GM12878 (cell line): Measurements from ENCODE around the gene ABI3. TPM values are rescaled to one million over a fixed set of nuclear protein-coding genes. Genes with fewer than 3 reads are reported as not detected.
A peak's percentile ranks its signal among the peaks of the same experiment; 100 is the strongest.

Experiments
- CTCF ChIP-seq, 3 experiments: IDR thresholded peaks in 2 of 3; conservative IDR thresholded peaks in 1 of 3; 2 replicates each; pipeline ENCODE4 v1.5.1; 2011; ENCODE audit warnings: low read depth in 3 of 3, low read length in 3 of 3, mild to moderate bottlenecking in 3 of 3, control low read depth in 2 of 3, moderate library complexity in 2 of 3, inconsistent platforms in 1 of 3, mixed read lengths in 1 of 3; ENCODE audit not compliant: control insufficient read depth in 2 of 3, insufficient read depth in 1 of 3; ENCODE audit errors: extremely low read depth in 1 of 3
- EGR1 ChIP-seq, 2 experiments: IDR thresholded peaks; 1 replicate in 1 of 2; 2 replicates in 1 of 2; pipeline ENCODE4 v1.6.1; 2011 to 2012; ENCODE audit warnings: low read depth in 2 of 2, low read length in 2 of 2, borderline replicate concordance in 1 of 2, mild to moderate bottlenecking in 1 of 2, moderate library complexity in 1 of 2
- EP300 ChIP-seq, 2 experiments: fragments of 150-350 bp in 1 of 2; IDR thresholded peaks; 2 replicates each; pipeline ENCODE4 v1.6.1; 2011 to 2012; ENCODE audit warnings: low read depth in 2 of 2, low read length in 2 of 2, borderline replicate concordance in 1 of 2, improper control_type of control experiment in 1 of 2, inconsistent platforms in 1 of 2; ENCODE audit not compliant: control insufficient read depth in 1 of 2
- HCFC1 ChIP-seq: fragments of 150-350 bp; IDR thresholded peaks from 2 replicates; pipeline ENCODE4 v1.6.1; 2014; ENCODE audit warnings: low read length
- HDAC2 ChIP-seq: fragments of 200-600 bp; sonication (generic); IDR thresholded peaks from 2 replicates; pipeline ENCODE4 v1.6.1; 2017
- IKZF2 ChIP-seq, 2 experiments: fragments of 450-650 bp; IDR thresholded peaks; 2 replicates each; pipeline ENCODE4 v1.6.1; 2017; ENCODE audit warnings: mild to moderate bottlenecking in 2 of 2, moderate library complexity in 2 of 2
- KAT2A ChIP-seq: conservative IDR thresholded peaks from 2 replicates; pipeline ENCODE4 v1.6.1; 2011; ENCODE audit warnings: low read depth, low read length; ENCODE audit not compliant: control insufficient read depth
- NFXL1 ChIP-seq: fragments of 450-650 bp; IDR thresholded peaks from 2 replicates; pipeline ENCODE4 v1.6.1; 2017; ENCODE audit warnings: antibody characterized with exemption, mild to moderate bottlenecking, borderline replicate concordance
- NKRF ChIP-seq: fragments of 450-650 bp; conservative IDR thresholded peaks from 2 replicates; pipeline ENCODE4 v1.6.1; 2017; ENCODE audit warnings: mild to moderate bottlenecking, moderate library complexity
- NR2C2 ChIP-seq: IDR thresholded peaks from 2 replicates; pipeline ENCODE4 v1.6.1; 2011; ENCODE audit warnings: borderline replicate concordance, low read depth; ENCODE audit not compliant: control insufficient read depth, insufficient read length
- POU2F2 ChIP-seq: IDR thresholded peaks from 3 replicates; pipeline ENCODE4 v1.6.1; 2011; ENCODE audit warnings: low read depth, mild to moderate bottlenecking, low read length, borderline replicate concordance
- RAD21 ChIP-seq: IDR thresholded peaks from 2 replicates; pipeline ENCODE4 v1.6.1; 2011; ENCODE audit warnings: mild to moderate bottlenecking, low read depth, low read length, moderate library complexity; ENCODE audit not compliant: insufficient read depth
- RBBP5 ChIP-seq: fragments of 200-600 bp; sonication (generic); conservative IDR thresholded peaks from 2 replicates; pipeline ENCODE4 v1.6.1; 2016
- RFX5 ChIP-seq: IDR thresholded peaks from 2 replicates; pipeline ENCODE4 v1.6.1; 2011; ENCODE audit warnings: low read depth, low read length, improper control_type of control experiment
- SMARCA5 ChIP-seq: fragments of 450-650 bp; IDR thresholded peaks from 2 replicates; pipeline ENCODE4 v1.6.1; 2017; ENCODE audit warnings: mild to moderate bottlenecking
- SRF ChIP-seq, 2 experiments: IDR thresholded peaks; 2 replicates each; pipeline ENCODE4 v1.6.1; 2011; ENCODE audit warnings: low read depth in 2 of 2, low read length in 2 of 2, mild to moderate bottlenecking in 1 of 2, moderate library complexity in 1 of 2
- STAT1 ChIP-seq: fragments of 450-650 bp; conservative IDR thresholded peaks from 2 replicates; pipeline ENCODE4 v1.6.1; 2014; ENCODE audit warnings: antibody characterized with exemption, mild to moderate bottlenecking
- SUPT20H ChIP-seq: IDR thresholded peaks from 2 replicates; pipeline ENCODE4 v1.6.1; 2011; ENCODE audit warnings: low read depth, mild to moderate bottlenecking, low read length, moderate library complexity, borderline replicate concordance; ENCODE audit not compliant: control insufficient read depth
- YBX1 ChIP-seq: fragments of 450-650 bp; IDR thresholded peaks from 2 replicates; pipeline ENCODE4 v1.6.1; 2016; ENCODE audit warnings: antibody characterized with exemption
- ZBED1 ChIP-seq: IDR thresholded peaks from 2 replicates; pipeline ENCODE4 v1.6.1; 2016; ENCODE audit warnings: borderline replicate concordance
- ZNF622 ChIP-seq: fragments of 450-650 bp; IDR thresholded peaks from 2 replicates; pipeline ENCODE4 v1.6.1; 2017; ENCODE audit warnings: mild to moderate bottlenecking, inconsistent platforms
- polyA plus RNA-seq, 11 experiments: library from polyadenylated mRNA; depleted of rRNA in 4 of 11; unstranded in 6 of 11; stranded (reverse) in 5 of 11; fragments of >200 nt; fragmentation: Nextera tagmentation in 4 of 11; fragmentation: Illumina TruSeq in 1 of 11; extraction: Ambion mirVana in 4 of 11; extraction: Trizol in 1 of 11; gene quantifications; 1 replicate in 1 of 11; 2 replicates in 10 of 11; pipeline versions ENCODE4 v1.2.1 to v1.2.3, GENCODE V29; 2011 to 2016; ENCODE audit warnings: inconsistent platforms in 2 of 11, missing spikeins in 2 of 11, low read depth in 1 of 11
- total RNA-seq, 4 experiments: library from RNA; depleted of rRNA in 3 of 4; stranded (reverse); fragments of >200 nt in 3 of 4; fragmentation: Illumina TruSeq in 1 of 4; extraction: Trizol in 1 of 4; gene quantifications; 2 replicates each; pipeline versions ENCODE4 v1.2.1 to v1.2.3, GENCODE V29; 2013 to 2021
- TF ChIP-seq, protein P1 (sequence below): IDR thresholded peaks from 2 replicates; pipeline ENCODE4 v1.6.1; 2012; ENCODE audit warnings: low read depth, low read length, improper control_type of control experiment
- TF ChIP-seq, protein P2 (sequence below): fragments of 450-650 bp; IDR thresholded peaks from 2 replicates; pipeline ENCODE4 v1.6.1; 2017; ENCODE audit warnings: mild to moderate bottlenecking, low read depth, inconsistent platforms; ENCODE audit not compliant: poor library complexity, severe bottlenecking

ABI3 gene
- total and polyA plus RNA-seq, 10 of the 15 experiments (the other 5 are each of a cell fraction or from before 2014, with no cell fraction given): 13.4 to 109 (median 51.1) TPM

- TF ChIP-seq, protein P1, sequence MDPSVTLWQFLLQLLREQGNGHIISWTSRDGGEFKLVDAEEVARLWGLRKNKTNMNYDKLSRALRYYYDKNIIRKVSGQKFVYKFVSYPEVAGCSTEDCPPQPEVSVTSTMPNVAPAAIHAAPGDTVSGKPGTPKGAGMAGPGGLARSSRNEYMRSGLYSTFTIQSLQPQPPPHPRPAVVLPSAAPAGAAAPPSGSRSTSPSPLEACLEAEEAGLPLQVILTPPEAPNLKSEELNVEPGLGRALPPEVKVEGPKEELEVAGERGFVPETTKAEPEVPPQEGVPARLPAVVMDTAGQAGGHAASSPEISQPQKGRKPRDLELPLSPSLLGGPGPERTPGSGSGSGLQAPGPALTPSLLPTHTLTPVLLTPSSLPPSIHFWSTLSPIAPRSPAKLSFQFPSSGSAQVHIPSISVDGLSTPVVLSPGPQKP: no peak
- TF ChIP-seq ZNF622 (no peak), POU2F2 (no peak), ZBED1 (peak; percentile 53; the same call in 1 of the 2 replicates), RBBP5 (no peak), SUPT20H (no peak), RFX5 (peak; percentile 61; the same call in 1 of the 2 replicates), IKZF2 (IDR thresholded peaks at IDR 0.05) (peak in 1 of 2 experiments; percentile 33; a peak in 1 of 4 replicates), NFXL1 (no peak), KAT2A (no peak), NKRF (no peak), HDAC2 (no peak), EGR1 (IDR thresholded peaks at IDR 0.05; ENCODE audit: borderline replicate concordance in 1 of 2, low read depth in 2 of 2, low read length in 2 of 2) (no peak), STAT1 (no peak), HCFC1 (no peak), CTCF (IDR thresholded peaks at IDR 0.05 in 2 of 3, conservative IDR thresholded peaks at IDR 0.05 in 1 of 3; ENCODE audit: control insufficient read depth in 2 of 3, extremely low read depth in 1 of 3, insufficient read depth in 1 of 3, low read depth in 3 of 3, low read length in 3 of 3) (no peak), RAD21 (no peak), SRF (IDR thresholded peaks at IDR 0.05; ENCODE audit: low read depth in 2 of 2, low read length in 2 of 2) (no peak), SMARCA5 (no peak), EP300 (IDR thresholded peaks at IDR 0.05; ENCODE audit: borderline replicate concordance in 1 of 2, control insufficient read depth in 1 of 2, low read depth in 2 of 2, low read length in 2 of 2) (no peak), NR2C2 (no peak), YBX1 (no peak)
- TF ChIP-seq, protein P2, sequence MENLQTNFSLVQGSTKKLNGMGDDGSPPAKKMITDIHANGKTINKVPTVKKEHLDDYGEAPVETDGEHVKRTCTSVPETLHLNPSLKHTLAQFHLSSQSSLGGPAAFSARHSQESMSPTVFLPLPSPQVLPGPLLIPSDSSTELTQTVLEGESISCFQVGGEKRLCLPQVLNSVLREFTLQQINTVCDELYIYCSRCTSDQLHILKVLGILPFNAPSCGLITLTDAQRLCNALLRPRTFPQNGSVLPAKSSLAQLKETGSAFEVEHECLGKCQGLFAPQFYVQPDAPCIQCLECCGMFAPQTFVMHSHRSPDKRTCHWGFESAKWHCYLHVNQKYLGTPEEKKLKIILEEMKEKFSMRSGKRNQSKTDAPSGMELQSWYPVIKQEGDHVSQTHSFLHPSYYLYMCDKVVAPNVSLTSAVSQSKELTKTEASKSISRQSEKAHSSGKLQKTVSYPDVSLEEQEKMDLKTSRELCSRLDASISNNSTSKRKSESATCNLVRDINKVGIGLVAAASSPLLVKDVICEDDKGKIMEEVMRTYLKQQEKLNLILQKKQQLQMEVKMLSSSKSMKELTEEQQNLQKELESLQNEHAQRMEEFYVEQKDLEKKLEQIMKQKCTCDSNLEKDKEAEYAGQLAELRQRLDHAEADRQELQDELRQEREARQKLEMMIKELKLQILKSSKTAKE: no peak
Measured at GRCh38 chr17:49230636-49231562, 20.4 kb downstream of the ABI3 start, which contains the start of gene PHOSPHO1 (continued).
